Measurements from ENCODE around the gene NGDN.

NGDN gene

DNA sequence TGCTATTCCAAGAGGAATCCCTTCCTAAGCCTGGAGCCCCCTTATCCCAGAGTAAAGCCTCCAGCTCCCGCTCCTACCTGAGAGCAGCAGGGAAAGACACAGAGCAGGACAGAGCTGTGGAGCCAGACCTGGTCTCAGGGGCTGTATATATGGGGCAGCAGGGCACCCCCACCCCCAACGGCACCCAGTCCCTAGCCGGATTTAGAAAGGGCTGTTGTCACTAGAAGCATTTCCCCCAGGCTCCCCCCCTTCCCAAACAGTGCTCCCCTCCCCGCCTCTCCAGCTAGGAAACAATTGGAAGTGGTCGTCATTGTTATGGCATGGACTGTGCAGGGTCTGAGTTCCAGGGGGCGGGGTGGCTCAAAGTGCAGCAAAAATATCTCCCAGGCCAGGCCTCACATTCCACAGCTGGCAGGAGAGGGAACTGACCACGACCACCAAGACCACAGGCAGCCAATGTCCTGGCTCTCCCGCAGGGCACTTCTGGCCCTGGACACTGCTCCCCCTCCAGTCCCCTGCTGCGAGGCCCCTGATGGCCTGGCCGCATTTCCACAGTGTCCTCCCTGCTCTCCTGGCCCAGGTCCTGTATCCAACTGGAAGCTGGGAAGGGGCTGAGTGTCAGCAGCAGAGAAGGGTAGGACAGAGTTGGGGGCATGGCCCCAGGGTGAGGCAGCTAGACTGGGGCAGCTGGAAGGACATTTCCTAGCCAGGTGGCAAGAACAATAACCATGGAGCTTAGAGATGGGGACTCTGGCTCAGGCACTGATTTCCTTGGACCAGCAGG lies 33.8 kb upstream of the NGDN start, which contains the start of gene MYH7:
TSS of gene MYH7 (minus strand) at position 118 of the 784 bp plus-strand sequence. CDS start 1,928 bp downstream, outside the sequence.
- Mint-ChIP-seq H3K4me1 (ENCODE audit: low read depth) (no peaks in the 10 kb centered on the region), H3K27ac (no peak within 1 kb of the TSS), H3K27me3 (no peaks in the 10 kb centered on the region), H3K4me3 (no peak within 1 kb of the TSS), H3K36me3 (ENCODE audit: low read depth) (no peaks in the 10 kb centered on the region), H3K9me3 (no peaks in the 10 kb centered on the region)

DNA sequence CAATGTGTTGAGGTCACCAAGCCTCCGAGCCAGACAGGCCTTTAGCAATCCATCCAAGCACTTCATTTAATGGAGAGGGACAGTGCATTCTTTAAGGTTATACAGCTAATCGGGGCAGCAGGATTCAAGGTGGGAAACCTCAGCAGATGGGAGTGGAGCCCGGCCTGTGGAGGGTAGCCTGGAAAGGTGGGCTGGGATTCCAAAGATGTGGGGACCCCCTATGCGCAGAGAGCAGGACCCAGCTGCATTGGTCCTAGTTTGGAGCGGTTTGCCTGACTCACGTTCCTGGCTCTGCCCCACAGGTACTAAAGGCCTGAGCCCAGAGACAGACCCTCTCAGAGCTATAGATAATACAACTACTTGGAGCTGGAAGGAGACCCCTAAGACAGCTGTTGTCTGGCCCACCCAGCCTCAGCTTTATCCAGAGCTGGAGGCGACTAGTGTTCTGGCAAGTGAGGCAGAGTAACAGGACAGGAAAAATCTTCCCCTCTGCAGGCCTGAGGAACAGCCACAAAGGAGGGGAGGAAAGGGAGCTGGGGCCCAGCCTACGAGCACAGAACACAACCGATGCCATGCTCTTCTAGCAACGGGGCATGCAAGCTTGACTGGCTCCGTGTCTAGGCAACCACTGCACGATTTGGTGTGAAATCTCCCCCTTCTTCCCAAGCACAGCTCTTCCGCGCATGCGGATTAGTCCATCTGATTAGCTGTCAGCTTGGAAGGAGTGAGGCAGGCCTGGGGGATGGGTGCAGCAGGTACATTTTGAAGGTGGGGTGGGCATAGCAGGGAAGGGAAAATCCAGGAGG lies 33.0 kb upstream of the NGDN start:
- H3K27ac Mint-ChIP-seq, result no peak overlapping the region
- H3K27me3 Mint-ChIP-seq, result peaks cover 5% of the 10 kb centered on the region
- no peak overlapping the region for H3K4me3 Mint-ChIP-seq
- no peaks in the 10 kb centered on the region for H3K4me1 Mint-ChIP-seq (ENCODE audit: low read depth)
- no peaks in the 10 kb centered on the region for H3K9me3 Mint-ChIP-seq
- H3K36me3 Mint-ChIP-seq (ENCODE audit: low read depth), result no peaks in the 10 kb centered on the region

DNA sequence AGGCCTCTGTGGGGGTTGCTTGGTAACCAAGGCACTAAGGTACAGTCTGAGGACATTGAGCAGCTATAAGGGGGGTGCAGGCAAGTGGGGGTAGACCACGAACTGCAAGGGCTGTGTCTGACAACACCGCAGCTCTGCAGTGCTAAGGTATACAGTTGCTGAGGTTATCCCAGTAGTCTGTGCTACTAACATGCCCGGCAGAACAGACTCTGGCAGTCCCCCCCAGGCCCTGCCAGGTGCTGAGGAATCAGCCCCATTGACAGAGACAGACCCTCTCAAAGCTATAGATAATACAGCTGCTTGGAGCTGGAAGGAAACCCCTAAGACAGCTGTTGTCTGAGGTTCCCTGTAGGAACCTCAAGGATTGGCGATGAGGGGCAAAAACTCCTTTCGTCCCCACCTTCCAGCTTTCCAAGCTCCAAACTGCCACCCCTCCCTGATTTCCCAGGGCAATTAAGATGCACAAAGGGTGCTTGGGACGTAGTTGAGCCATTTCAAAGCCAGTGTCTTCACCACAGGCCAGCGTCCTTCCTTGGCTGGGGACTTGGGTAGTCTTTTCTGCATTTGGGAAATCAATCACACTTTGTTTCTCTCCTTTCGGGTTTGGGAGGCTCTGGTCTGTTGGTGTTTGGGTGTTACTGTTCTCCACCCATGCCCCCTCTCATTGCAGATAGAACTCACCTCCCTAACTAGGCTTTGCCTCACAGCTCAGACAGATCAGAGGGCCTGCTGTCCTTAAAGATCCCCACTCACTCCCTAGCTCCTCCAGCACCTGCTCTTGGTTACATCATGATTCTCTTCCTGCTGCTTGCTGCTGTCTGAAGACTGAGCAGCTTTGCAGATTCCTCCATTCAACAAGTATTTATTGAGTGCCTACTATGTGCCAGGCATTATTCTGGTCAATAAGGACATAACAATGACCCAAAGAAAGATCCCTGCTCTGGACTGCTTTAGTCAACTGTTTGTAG lies 32.1 kb upstream of the NGDN start:
- Mint-ChIP-seq H3K36me3 (ENCODE audit: low read depth) (no peaks in the 10 kb centered on the region), H3K27me3 (peaks cover 5% of the 10 kb centered on the region), H3K4me3 (no peak overlapping the region), H3K9me3 (no peaks in the 10 kb centered on the region), H3K27ac (no peak overlapping the region), H3K4me1 (ENCODE audit: low read depth) (no peaks in the 10 kb centered on the region)

DNA sequence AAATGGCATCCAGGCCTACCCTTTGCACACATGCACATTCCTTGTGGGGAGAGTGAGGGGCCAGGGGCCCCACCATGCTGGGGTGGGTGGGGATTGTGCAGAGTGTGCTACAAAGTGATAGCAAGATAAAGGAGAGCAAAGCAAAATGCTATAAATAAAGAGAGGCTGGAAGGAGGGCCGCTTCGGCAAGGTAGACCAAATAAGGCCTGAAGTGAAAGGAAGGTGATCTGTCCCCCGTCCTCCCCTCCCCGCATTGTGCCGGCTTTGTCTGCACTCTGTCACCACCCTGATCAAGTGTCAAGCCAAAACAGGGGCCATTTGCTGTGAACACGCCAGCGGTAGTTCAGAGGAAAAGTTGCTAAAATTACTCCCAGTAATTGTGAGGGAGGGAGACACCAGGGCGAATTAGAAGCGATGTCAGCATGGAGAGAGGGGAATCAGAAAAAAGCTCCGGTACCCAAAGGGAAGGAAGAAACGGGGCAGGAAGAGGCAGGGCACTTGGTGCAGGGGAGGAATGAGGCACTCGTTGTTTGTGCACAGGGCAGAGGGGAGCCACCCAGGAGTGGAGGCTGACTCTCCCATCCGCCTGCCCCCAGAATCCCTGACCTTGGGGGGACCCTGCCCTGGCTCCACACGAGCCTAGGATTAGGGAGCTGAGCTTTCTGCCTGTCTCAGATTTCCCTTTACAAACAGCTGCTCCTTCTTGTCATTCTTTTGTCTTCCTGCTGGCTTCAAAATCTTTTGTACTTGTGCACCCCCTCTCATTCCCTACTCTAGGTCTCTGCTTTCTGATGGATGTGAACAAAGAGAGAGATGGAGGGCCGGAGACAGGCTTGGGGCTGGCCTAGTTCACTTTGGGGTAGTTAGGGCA lies 31.2 kb upstream of the NGDN start:
- Mint-ChIP-seq H3K27ac (no peak overlapping the region), H3K9me3 (no peaks in the 10 kb centered on the region), H3K27me3 (peaks cover 5% of the 10 kb centered on the region), H3K4me3 (no peak overlapping the region), H3K36me3 (ENCODE audit: low read depth) (no peaks in the 10 kb centered on the region), H3K4me1 (ENCODE audit: low read depth) (no peaks in the 10 kb centered on the region)

DNA sequence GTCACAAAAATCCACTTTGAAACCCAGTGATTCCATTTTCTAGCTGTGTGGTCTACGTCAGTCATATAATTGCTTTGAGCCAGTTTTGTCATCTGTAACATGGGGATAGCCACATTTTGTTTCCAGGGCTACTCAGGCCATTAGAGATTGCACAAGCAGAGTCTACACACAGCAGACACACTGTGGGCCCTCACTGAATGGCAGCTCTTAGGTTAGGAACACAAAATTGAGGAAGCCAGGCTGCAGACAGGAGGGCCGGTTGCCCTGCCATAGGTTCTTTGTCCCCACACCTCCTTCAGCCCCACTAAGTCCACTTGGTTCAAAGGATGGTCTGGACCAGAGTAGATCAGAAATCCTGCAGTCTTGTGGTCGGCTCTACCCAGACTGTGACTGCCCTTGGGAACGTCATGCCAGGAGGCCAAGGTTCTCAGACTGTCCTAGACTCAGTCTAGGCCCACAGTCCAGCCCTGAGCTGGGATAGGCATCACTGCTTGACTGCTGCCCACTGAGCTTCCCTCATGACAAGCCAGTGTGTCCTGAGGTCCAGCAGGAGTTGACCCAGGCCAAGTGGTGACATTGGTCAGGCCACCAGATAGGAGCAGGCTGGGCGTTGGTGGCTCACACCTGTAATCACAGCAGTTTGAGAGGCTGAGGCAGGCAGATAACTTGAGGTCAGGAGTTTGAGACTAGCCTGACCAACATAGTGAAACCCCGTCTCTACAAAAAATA lies 30.2 kb upstream of the NGDN start:
- no peaks in the 10 kb centered on the region for H3K9me3 Mint-ChIP-seq
- no peak overlapping the region for H3K4me3 Mint-ChIP-seq
- no peaks in the 10 kb centered on the region for H3K36me3 Mint-ChIP-seq (ENCODE audit: low read depth)
- H3K4me1 Mint-ChIP-seq (ENCODE audit: low read depth), result no peaks in the 10 kb centered on the region
- peaks cover 5% of the 10 kb centered on the region for H3K27me3 Mint-ChIP-seq
- no peak overlapping the region for H3K27ac Mint-ChIP-seq

DNA sequence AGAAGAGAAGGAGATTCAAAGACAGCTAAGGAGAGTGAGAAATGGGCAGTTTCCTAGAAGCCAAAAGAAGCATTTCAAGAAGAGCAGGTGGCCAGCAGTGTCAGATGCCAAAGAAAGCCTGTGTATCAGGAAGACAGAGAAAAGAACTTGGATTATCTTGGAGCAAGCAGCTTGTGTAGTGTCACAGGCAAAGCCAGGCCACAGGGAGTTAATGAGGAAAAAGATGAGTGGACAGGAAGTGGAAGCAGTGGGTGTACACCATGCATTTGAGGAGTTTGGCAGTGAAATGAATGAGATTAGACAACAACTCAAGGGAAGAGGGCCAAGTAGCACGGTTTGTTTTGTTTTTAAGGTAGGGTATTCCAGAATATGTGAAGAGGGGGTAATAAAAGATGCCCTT lies 28.4 kb upstream of the NGDN start:
- no peak overlapping the region for H3K4me3 Mint-ChIP-seq
- H3K36me3 Mint-ChIP-seq (ENCODE audit: low read depth), result no peaks in the 10 kb centered on the region
- no peaks in the 10 kb centered on the region for H3K9me3 Mint-ChIP-seq
- no peaks in the 10 kb centered on the region for H3K4me1 Mint-ChIP-seq (ENCODE audit: low read depth)
- no peak overlapping the region for H3K27ac Mint-ChIP-seq
- peaks cover 5% of the 10 kb centered on the region for H3K27me3 Mint-ChIP-seq

DNA sequence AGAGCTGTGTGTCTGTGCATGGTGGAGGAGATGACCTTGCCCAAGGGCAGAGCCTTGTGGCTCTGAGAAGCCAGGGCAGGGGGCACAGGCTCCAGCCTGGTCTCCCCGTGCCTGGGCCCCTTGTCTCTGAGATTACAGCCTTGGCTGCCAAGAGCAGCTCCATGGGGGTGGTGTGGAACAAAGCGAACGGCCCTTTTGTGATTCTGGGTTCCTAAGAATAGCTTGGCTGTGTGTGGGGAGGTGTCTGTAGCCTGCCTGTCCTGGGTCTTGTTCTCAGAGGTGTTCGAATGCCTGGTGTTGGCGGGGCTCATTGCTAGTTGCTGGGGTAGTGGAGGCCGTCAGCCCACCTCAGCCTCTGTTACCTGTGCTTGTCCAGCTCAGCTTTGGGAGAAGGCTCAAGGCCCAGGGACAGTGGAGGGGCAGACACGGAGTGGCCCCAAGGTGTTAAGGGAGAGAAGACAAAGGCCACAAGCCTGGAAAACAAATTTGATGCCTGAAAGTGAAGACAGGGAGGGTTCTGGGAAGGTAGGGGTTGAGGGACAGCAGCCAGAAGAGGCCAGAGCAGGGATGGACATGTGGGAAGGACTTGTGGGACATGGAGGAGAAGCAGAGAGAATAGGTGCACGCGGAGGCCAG lies 26.7 kb upstream of the NGDN start:
- Mint-ChIP-seq H3K36me3 (ENCODE audit: low read depth) (no peaks in the 10 kb centered on the region), H3K27me3 (peaks cover 6% of the 10 kb centered on the region), H3K4me1 (ENCODE audit: low read depth) (no peaks in the 10 kb centered on the region), H3K9me3 (no peaks in the 10 kb centered on the region), H3K27ac (no peak overlapping the region), H3K4me3 (no peak overlapping the region)

DNA sequence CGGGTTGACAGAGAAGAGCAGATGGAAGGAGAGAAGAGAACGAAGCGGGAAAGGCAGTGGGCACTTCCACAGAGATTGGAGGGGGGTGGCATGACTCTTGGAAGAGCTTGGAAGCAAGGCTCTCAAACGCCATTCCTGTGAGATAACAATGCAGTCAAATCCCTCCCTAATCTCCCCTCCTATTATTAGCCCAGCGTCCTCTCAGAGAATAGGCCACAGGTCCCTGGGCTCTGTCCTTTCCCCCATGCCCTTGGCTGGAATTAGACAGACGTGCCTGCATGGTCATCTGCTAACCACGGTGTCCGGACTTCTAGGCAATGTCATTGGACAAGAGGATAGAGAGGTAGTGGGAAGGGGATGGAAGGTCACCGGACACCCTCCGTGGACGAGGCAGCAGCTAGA lies 26.1 kb upstream of the NGDN start:
- Mint-ChIP-seq H3K27me3 (peaks cover 8% of the 10 kb centered on the region), H3K4me1 (ENCODE audit: low read depth) (no peaks in the 10 kb centered on the region), H3K9me3 (no peaks in the 10 kb centered on the region), H3K36me3 (ENCODE audit: low read depth) (no peaks in the 10 kb centered on the region), H3K27ac (no peak overlapping the region), H3K4me3 (no peak overlapping the region)

DNA sequence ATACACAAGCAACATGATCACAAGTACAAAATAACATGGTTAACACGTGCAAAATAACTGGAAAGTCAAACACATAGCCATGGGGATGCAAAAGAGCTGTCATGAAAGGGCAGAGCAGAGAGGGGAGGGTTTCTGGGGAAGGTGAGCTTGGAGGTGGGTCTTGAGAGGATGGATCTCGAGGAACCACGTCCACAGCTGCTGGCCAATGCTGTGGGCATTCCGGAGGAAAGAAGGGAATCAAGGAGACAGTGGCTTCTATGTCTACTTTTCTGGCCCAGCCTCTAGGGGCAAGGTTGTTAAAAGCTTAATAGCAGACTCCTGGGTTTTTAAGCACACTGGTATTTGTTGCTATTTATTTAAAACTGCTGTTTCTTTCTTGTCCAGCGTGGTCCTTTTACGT lies 25.6 kb upstream of the NGDN start:
- Mint-ChIP-seq H3K27me3 (peaks cover 8% of the 10 kb centered on the region), H3K27ac (no peak overlapping the region), H3K4me3 (no peak overlapping the region), H3K36me3 (ENCODE audit: low read depth) (no peaks in the 10 kb centered on the region), H3K4me1 (ENCODE audit: low read depth) (no peaks in the 10 kb centered on the region), H3K9me3 (no peaks in the 10 kb centered on the region)

DNA sequence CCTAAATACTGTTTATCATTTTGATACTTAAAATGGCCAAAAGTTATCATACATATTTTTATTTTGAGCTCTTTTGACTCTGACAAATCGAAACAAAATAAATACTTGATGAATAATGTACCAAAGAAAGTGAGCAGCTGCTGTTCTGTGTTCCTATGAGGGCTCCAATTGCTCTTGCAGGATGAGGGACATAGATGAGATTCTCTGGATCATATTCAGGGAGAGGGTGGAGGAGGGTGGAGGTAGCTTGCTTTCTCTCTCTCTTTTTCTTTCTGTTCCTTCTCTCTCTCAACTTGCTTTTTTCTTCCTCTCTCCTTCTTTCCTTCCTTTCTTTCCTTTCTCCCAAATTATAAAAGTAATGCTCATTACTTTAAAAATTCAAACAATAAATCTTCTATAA lies 25.2 kb upstream of the NGDN start:
- no peak overlapping the region for H3K27ac Mint-ChIP-seq
- no peaks in the 10 kb centered on the region for H3K36me3 Mint-ChIP-seq (ENCODE audit: low read depth)

DNA sequence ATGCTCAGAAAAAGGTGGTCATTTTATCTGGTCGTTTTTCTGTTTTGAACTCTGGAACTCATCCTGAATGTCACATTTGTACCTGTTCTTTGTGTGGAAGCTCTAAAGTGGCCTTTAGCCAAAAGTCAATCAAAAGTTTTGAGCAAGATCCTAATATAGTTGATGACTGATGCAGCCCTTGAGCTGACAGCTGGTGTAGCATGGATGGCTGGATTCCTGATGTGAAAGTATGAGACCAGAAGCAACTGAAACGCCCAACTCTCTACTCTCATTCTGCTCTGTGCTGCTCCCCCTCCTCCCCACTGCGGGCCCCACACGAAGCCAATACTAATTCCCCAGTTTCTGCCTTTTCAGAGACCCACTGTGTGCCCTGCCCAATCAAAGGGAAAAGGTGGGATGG lies 23.7 kb upstream of the NGDN start:
- H3K4me1 Mint-ChIP-seq (ENCODE audit: low read depth), result no peaks in the 10 kb centered on the region
- H3K27me3 Mint-ChIP-seq, result peaks cover 16% of the 10 kb centered on the region
- no peaks in the 10 kb centered on the region for H3K9me3 Mint-ChIP-seq
- H3K27ac Mint-ChIP-seq, result no peak overlapping the region
- H3K36me3 Mint-ChIP-seq (ENCODE audit: low read depth), result no peaks in the 10 kb centered on the region
- H3K4me3 Mint-ChIP-seq, result no peak overlapping the region

More for the DNA sequence above, 25.2 kb upstream of the NGDN start:
- Mint-ChIP-seq H3K4me1 (ENCODE audit: low read depth) (no peaks in the 10 kb centered on the region), H3K9me3 (no peaks in the 10 kb centered on the region), H3K27me3 (peaks cover 8% of the 10 kb centered on the region), H3K4me3 (no peak overlapping the region)

DNA sequence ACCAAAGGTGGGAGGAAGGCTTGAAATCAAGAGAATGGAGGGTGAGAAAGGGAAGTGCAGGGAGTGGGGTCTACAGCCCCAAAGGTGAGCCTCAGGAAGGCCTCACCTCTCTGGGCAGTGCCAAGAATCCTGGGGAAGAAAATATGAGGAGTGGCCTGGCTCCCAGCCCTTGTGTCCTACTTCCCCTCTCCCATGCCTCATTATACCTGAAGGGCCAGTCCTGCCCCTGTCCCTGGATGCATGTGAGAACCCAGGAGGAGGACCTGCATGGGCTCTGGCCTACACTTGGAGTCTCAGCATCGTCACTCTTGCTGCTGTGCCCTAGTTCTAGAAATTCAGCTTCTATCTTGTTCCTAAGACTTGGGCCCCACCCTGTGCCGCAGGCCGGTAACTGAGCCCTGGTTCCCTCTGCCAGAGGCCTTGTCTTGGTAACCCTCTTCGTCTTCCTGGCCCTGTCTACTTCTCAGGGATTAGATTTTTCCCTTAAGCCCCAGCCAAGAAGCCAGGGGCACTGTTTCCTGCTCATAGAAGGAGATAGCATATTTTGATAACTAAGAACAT lies 23.1 kb upstream of the NGDN start:
- Mint-ChIP-seq H3K4me3 (no peak overlapping the region), H3K27me3 (peaks cover 17% of the 10 kb centered on the region), H3K27ac (no peak overlapping the region), H3K4me1 (ENCODE audit: low read depth) (no peaks in the 10 kb centered on the region), H3K9me3 (no peaks in the 10 kb centered on the region), H3K36me3 (ENCODE audit: low read depth) (no peaks in the 10 kb centered on the region)
